Lung (tissue), 12 donors: ENCODE data around the gene CNFN. TPM values are rescaled to one million over a fixed set of nuclear protein-coding genes. Genes with fewer than 3 reads are reported as not detected.

Experiments
- ATAC-seq: fragments of 200-7000 bp; cut with Tn5 transposase; one replicate; pipeline ENCODE4 v1.9.1; 2020; ENCODE audit warnings: moderate number of reproducible peaks; ENCODE audit not compliant: insufficient read depth, low FRiP score
- DNase-seq, 3 donors: peaks; one replicate each; pipeline ENCODE4 v3.0.0-alpha.2; 2013 to 2017
- H3K27ac ChIP-seq, 2 donors: one replicate each; pipeline ENCODE4 v1.5.1; 2013; ENCODE audit warnings: mild to moderate bottlenecking in 2 of 2, moderate library complexity in 2 of 2, control low read depth in 1 of 2, inconsistent platforms in 1 of 2, low read depth in 1 of 2, low read length in 1 of 2
- H3K27me3 ChIP-seq, 3 donors: one replicate each; pipeline ENCODE4 v1.5.1; 2013; ENCODE audit warnings: low read length in 2 of 3; ENCODE audit not compliant: control insufficient read depth in 3 of 3, insufficient read depth in 3 of 3
- H3K36me3 ChIP-seq, 4 donors: one replicate each; pipeline ENCODE4 v1.5.1; 2013; ENCODE audit warnings: low read length in 4 of 4, mild to moderate bottlenecking in 1 of 4, moderate library complexity in 1 of 4; ENCODE audit not compliant: control insufficient read depth in 4 of 4, insufficient read depth in 4 of 4
- H3K4me1 ChIP-seq, 5 donors: one replicate each; pipeline ENCODE4 v1.5.1; 2013; ENCODE audit warnings: low read length in 5 of 5, mild to moderate bottlenecking in 2 of 5, moderate library complexity in 1 of 5; ENCODE audit not compliant: control insufficient read depth in 5 of 5, insufficient read depth in 5 of 5
- H3K4me3 ChIP-seq: one replicate; pipeline ENCODE4 v1.5.1; 2013; ENCODE audit warnings: mild to moderate bottlenecking, control low read depth, moderate library complexity
- H3K9ac ChIP-seq, 2 donors: one replicate each; pipeline ENCODE4 v1.5.1; 2013; ENCODE audit warnings: low read length in 2 of 2, control low read depth in 1 of 2; ENCODE audit not compliant: insufficient read depth in 1 of 2
- H3K9me3 ChIP-seq, 4 donors: one replicate each; pipeline ENCODE4 v1.5.1; 2013; ENCODE audit warnings: low read length in 3 of 4, mild to moderate bottlenecking in 1 of 4, moderate library complexity in 1 of 4; ENCODE audit not compliant: control insufficient read depth in 4 of 4, insufficient read depth in 3 of 4
- CTCF ChIP-seq: IDR thresholded peaks from 2 replicates; pipeline ENCODE4 v1.5.1; 2012; ENCODE audit warnings: mild to moderate bottlenecking; ENCODE audit errors: control extremely low read depth, extremely low read depth
- WGBS, 2 donors: extraction: QIAGEN DNeasy Blood & Tissue Kit; methylation state at CpG; one replicate each; pipeline ENCODE4 v1.1.7; 2013; 5-methylcytosine and 5-hydroxymethylcytosine counted together
- polyA plus RNA-seq, 2 donors: library from polyadenylated mRNA; stranded (reverse); fragments of 200-250 nt; gene quantifications; one replicate each; pipeline ENCODE4 v1.2.1, GENCODE V29; 2013
- total RNA-seq, 2 donors: library from RNA; depleted of rRNA in 1 of 2; stranded (reverse); fragments of >200 nt in 1 of 2; gene quantifications; one replicate each; pipeline ENCODE4 v1.2.1, GENCODE V29; 2014 to 2021
- donor health status: control.
- donor health status: control.
- donor health status: Bipolar disorder and iron deficiency.
- donor health status: healthy.
- donor health status: DM: yes; HTN: yes; CAD: no.

CNFN gene
- total and polyA plus RNA-seq, 4 donors = 1.0 to 4.1 (median 2.2) TPM; not detected in 1

- DNase-seq = no peak
- Histone ChIP-seq H3K4me3 (no peak overlapping the region), H3K4me1 (no peaks in the 10 kb centered on the region), H3K9me3 (no peaks in the 10 kb centered on the region), H3K36me3 (peaks cover 4 to 25% (median 16%) of the 10 kb centered on the region in 4 donors), H3K9ac (no peak overlapping the region), H3K27me3 (no peaks in the 10 kb centered on the region), H3K27ac (no peak overlapping the region)
- 91 to 95% methylated on average over 21 of the region's 21 CpGs for WGBS, 2 donors
- no peak for ATAC-seq
- no peak for TF ChIP-seq CTCF
Observed at GRCh38 chr19:42351079-42351735, 38.9 kb downstream of the CNFN start.

GRCh38 chr19:42350417-42350816 lies 39.7 kb downstream of the CNFN start:
- H3K9me3 ChIP-seq = no peaks in the 10 kb centered on the region

GRCh38 chr19:42349378-42350107 lies 40.6 kb downstream of the CNFN start:
- Histone ChIP-seq H3K9me3 (no peaks in the 10 kb centered on the region), H3K4me3 (no peak overlapping the region), H3K36me3 (peaks cover 0 to 21% (median 16%) of the 10 kb centered on the region in 4 donors), H3K27me3 (no peaks in the 10 kb centered on the region), H3K27ac (no peak overlapping the region), H3K9ac (no peak overlapping the region), H3K4me1 (no peaks in the 10 kb centered on the region)
- DNase-seq = no peak
- no peak for TF ChIP-seq CTCF
- ATAC-seq = no peak
- WGBS, 2 donors = 94 to 98% methylated on average over 14 of the region's 14 CpGs

More at GRCh38 chr19:42350417-42350816, 39.7 kb downstream of the CNFN start:
- Histone ChIP-seq H3K4me3 (no peak overlapping the region), H3K36me3 (peaks cover 0 to 18% (median 16%) of the 10 kb centered on the region in 4 donors), H3K27me3 (no peaks in the 10 kb centered on the region), H3K4me1 (no peaks in the 10 kb centered on the region), H3K9ac (no peak overlapping the region), H3K27ac (no peak overlapping the region)
- no peak for DNase-seq
- 89 to 98% methylated on average over 3 of the region's 3 CpGs for WGBS, 2 donors
- no peak for ATAC-seq
- no peak for TF ChIP-seq CTCF
